Germinal center (tissue), 1 donor: ENCODE data around the gene KRTAP12-2.
"Not testable (repeated sequence)": the region's sequence is repeated elsewhere in the genome, so short reads cannot be mapped to it uniquely, and the experiment has no call there.

ENCODE experiments used
- DNase-seq: peaks from one replicate; pipeline ENCODE4 v3.0.0; 2012; ENCODE audit warnings: mixed read lengths, low spot score

The KRTAP12-2 gene

GRCh38 chr21:44650265-44650972 lies 16.3 kb downstream of the KRTAP12-2 start:
- no peak for DNase-seq

GRCh38 chr21:44649521-44650100 lies 17.1 kb downstream of the KRTAP12-2 start:
- DNase-seq = no peak

- DNase-seq = no peak
Measured at GRCh38 chr21:44648557-44649311, 18.0 kb downstream of the KRTAP12-2 start.

GRCh38 chr21:44647222-44647552 lies 19.5 kb downstream of the KRTAP12-2 start:
- DNase-seq = no peak

GRCh38 chr21:44646366-44647221 lies 20.1 kb downstream of the KRTAP12-2 start, which contains the start of gene KRTAP10-11:
Gene KRTAP10-11 (plus strand): TSS chr21:44646414. CDS start chr21:44646459, 45 bp downstream.
- DNase-seq = not testable (repeated sequence)

- DNase-seq = no peak
Measured at GRCh38 chr21:44644878-44645277, 21.8 kb downstream of the KRTAP12-2 start.

- no peak for DNase-seq
Measured at GRCh38 chr21:44643741-44644310, 22.9 kb downstream of the KRTAP12-2 start.

GRCh38 chr21:44640761-44641160 lies 26.0 kb downstream of the KRTAP12-2 start:
- DNase-seq = no peak

GRCh38 chr21:44639331-44639655 lies 27.4 kb downstream of the KRTAP12-2 start:
- no peak for DNase-seq

- not testable (repeated sequence) for DNase-seq
Measured at GRCh38 chr21:44638506-44639330, 28.0 kb downstream of the KRTAP12-2 start.

- DNase-seq = not testable (repeated sequence)
Measured at GRCh38 chr21:44637851-44638348, 28.8 kb downstream of the KRTAP12-2 start.

GRCh38 chr21:44637018-44637850 lies 29.5 kb downstream of the KRTAP12-2 start, which contains the start of gene KRTAP10-10:
Gene KRTAP10-10 (plus strand): TSS chr21:44637356. CDS start chr21:44637418, 62 bp downstream.
- DNase-seq = no peak

GRCh38 chr21:44636209-44637017 lies 30.3 kb downstream of the KRTAP12-2 start:
- DNase-seq = no peak

GRCh38 chr21:44632067-44632466 lies 34.7 kb downstream of the KRTAP12-2 start:
- no peak for DNase-seq

GRCh38 chr21:44630440-44630839 lies 36.3 kb downstream of the KRTAP12-2 start:
- DNase-seq = no peak

GRCh38 chr21:44628707-44629391 lies 37.9 kb downstream of the KRTAP12-2 start:
- DNase-seq = no peak

- not testable (repeated sequence) for DNase-seq
Measured at GRCh38 chr21:44627831-44628233, 38.9 kb downstream of the KRTAP12-2 start.

GRCh38 chr21:44627181-44627822 lies 39.4 kb downstream of the KRTAP12-2 start:
- DNase-seq = not testable (repeated sequence)
